Fibroblast of lung (primary cell): ENCODE data around the gene PDE4D. TPM values are rescaled to one million over a fixed set of nuclear protein-coding genes. Genes with fewer than 3 reads are reported as not detected.

Experiments used
- DNase-seq, 2 donors: peaks; one replicate each; pipeline versions ENCODE4 v3.0.0 to v3.0.0-alpha.2; 2010; ENCODE audit warnings: low read depth in 2 of 2
- H2AFZ ChIP-seq: 2 replicates; pipeline ENCODE4 v1.5.1; 2012; ENCODE audit warnings: low read length, control low read depth, inconsistent platforms
- H3K27ac ChIP-seq: 2 replicates; pipeline ENCODE4 v1.5.1; 2011; ENCODE audit warnings: low read length, control low read depth; ENCODE audit not compliant: insufficient read depth
- H3K27me3 ChIP-seq: 2 replicates; pipeline ENCODE4 v1.5.1; 2011; ENCODE audit warnings: mild to moderate bottlenecking, low read length; ENCODE audit not compliant: control insufficient read depth, insufficient read depth
- H3K36me3 ChIP-seq: 2 replicates; pipeline ENCODE4 v1.5.1; 2011; ENCODE audit warnings: low read length; ENCODE audit not compliant: control insufficient read depth, insufficient read depth
- H3K4me1 ChIP-seq: 2 replicates; pipeline ENCODE4 v1.5.1; 2011; ENCODE audit warnings: low read length; ENCODE audit not compliant: control insufficient read depth, insufficient read depth; ENCODE audit errors: extremely low read depth
- H3K4me2 ChIP-seq: 2 replicates; pipeline ENCODE4 v1.5.1; 2011; ENCODE audit warnings: low read length, control low read depth; ENCODE audit not compliant: insufficient read depth; ENCODE audit errors: extremely low read depth
- H3K4me3 ChIP-seq, 4 experiments: fragments of 200-600 bp in 1 of 4; sonication (generic) in 1 of 4; replicated peaks in 1 of 4; 2 replicates each; pipeline ENCODE4 v1.5.1; 2011 to 2016; ENCODE audit warnings: low read length in 4 of 4, low read depth in 3 of 4, mild to moderate bottlenecking in 3 of 4, control low read depth in 2 of 4, inconsistent platforms in 1 of 4, mixed read lengths in 1 of 4; ENCODE audit not compliant: insufficient read depth in 1 of 4; ENCODE audit errors: control extremely low read depth in 1 of 4
- H3K79me2 ChIP-seq: 2 replicates; pipeline ENCODE4 v1.5.1; 2012; ENCODE audit warnings: mild to moderate bottlenecking, low read length, inconsistent platforms; ENCODE audit not compliant: control insufficient read depth, insufficient read depth
- H3K9ac ChIP-seq: 2 replicates; pipeline ENCODE4 v1.5.1; 2011; ENCODE audit warnings: mild to moderate bottlenecking, low read length, control low read depth; ENCODE audit not compliant: insufficient read depth
- H3K9me3 ChIP-seq: 2 replicates; pipeline ENCODE4 v1.5.1; 2012; ENCODE audit warnings: low read depth, low read length; ENCODE audit not compliant: control insufficient read depth, insufficient read depth
- H4K20me1 ChIP-seq: 2 replicates; pipeline ENCODE4 v1.5.1; 2011; ENCODE audit warnings: low read length; ENCODE audit not compliant: control insufficient read depth, insufficient read depth; ENCODE audit errors: extremely low read depth
- EZH2 ChIP-seq: IDR thresholded peaks from 2 replicates; pipeline ENCODE4 v1.5.1; 2012; ENCODE audit warnings: low read length, control low read depth, mild to moderate bottlenecking; ENCODE audit errors: missing control alignments
- polyA plus RNA-seq, 2 donors: library from polyadenylated mRNA; depleted of rRNA in 1 of 2; stranded (reverse) in 1 of 2; unstranded in 1 of 2; fragments of >200 nt; gene quantifications; 2 replicates each; pipeline ENCODE4 v1.2.1, GENCODE V29; 2011 to 2012; ENCODE audit warnings: missing spikeins in 1 of 2
- total RNA-seq: library from RNA; depleted of rRNA; stranded (reverse); fragments of >200 nt; gene quantifications from 2 replicates; pipeline ENCODE4 v1.2.1, GENCODE V29; 2014
- TF ChIP-seq, protein P1 (sequence below), 2 donors: IDR thresholded peaks in 1 of 2; conservative IDR thresholded peaks in 1 of 2; 1 replicate in 1 of 2; 2 replicates in 1 of 2; pipeline ENCODE4 v1.5.1; 2011 to 2012; ENCODE audit warnings: low read length in 2 of 2, control low read depth in 1 of 2, inconsistent platforms in 1 of 2, low read depth in 1 of 2, mild to moderate bottlenecking in 1 of 2

The PDE4D gene
- total and polyA plus RNA-seq, 2 donors (not counting 1 experiment from before 2014, with no cell fraction given): 2.1 to 8.3 TPM

- H3K4me2 ChIP-seq: no peak overlapping the region
- no peak for DNase-seq
- no peak overlapping the region for H3K27ac ChIP-seq
- H3K79me2 ChIP-seq: no peaks in the 10 kb centered on the region
- no peaks in the 10 kb centered on the region for H3K27me3 ChIP-seq
- no peaks in the 10 kb centered on the region for H3K9me3 ChIP-seq
- H3K4me3 ChIP-seq: no peak overlapping the region
- TF ChIP-seq, protein P1, sequence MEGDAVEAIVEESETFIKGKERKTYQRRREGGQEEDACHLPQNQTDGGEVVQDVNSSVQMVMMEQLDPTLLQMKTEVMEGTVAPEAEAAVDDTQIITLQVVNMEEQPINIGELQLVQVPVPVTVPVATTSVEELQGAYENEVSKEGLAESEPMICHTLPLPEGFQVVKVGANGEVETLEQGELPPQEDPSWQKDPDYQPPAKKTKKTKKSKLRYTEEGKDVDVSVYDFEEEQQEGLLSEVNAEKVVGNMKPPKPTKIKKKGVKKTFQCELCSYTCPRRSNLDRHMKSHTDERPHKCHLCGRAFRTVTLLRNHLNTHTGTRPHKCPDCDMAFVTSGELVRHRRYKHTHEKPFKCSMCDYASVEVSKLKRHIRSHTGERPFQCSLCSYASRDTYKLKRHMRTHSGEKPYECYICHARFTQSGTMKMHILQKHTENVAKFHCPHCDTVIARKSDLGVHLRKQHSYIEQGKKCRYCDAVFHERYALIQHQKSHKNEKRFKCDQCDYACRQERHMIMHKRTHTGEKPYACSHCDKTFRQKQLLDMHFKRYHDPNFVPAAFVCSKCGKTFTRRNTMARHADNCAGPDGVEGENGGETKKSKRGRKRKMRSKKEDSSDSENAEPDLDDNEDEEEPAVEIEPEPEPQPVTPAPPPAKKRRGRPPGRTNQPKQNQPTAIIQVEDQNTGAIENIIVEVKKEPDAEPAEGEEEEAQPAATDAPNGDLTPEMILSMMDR (conservative IDR thresholded peaks at IDR 0.05 in 1 of 2, IDR thresholded peaks at IDR 0.05 in 1 of 2; ENCODE audit: low read depth in 1 of 2, low read length in 2 of 2): no peak
- no peak for TF ChIP-seq EZH2
- no peaks in the 10 kb centered on the region for H4K20me1 ChIP-seq
- H2AFZ ChIP-seq: no peak overlapping the region
- H3K9ac ChIP-seq: no peak overlapping the region
- no peaks in the 10 kb centered on the region for H3K4me1 ChIP-seq
- no peaks in the 10 kb centered on the region for H3K36me3 ChIP-seq
These were observed 277.1 kb downstream of the PDE4D start for GRCh38 chr5:59616413-59616812.

DNA sequence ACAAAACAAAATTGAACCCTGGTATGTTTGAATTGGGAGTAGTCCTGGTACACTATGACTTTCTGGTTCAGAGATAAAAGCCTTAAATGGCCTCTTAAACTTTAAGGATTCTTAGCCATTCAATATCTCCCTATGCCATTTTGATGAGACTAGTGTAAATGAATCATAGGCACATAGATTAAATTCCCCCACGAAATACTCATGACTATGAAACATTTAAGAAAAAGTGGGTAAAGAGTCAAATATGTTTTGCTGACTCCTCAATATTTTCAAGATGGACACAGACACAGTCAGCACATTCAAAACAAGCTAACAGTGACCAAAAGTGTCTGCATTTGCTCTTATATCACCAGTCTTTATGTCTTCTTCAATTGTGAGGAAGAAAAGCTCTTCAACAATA, 278.3 kb downstream of the PDE4D start:
- H3K79me2 ChIP-seq: no peaks in the 10 kb centered on the region
- no peak overlapping the region for H3K4me3 ChIP-seq
- no peaks in the 10 kb centered on the region for H4K20me1 ChIP-seq
- no peak overlapping the region for H2AFZ ChIP-seq
- no peaks in the 10 kb centered on the region for H3K9me3 ChIP-seq
- H3K4me1 ChIP-seq: no peaks in the 10 kb centered on the region
- DNase-seq: peak; percentile 59 to 67
- H3K36me3 ChIP-seq: no peaks in the 10 kb centered on the region
- no peak overlapping the region for H3K9ac ChIP-seq
- TF ChIP-seq EZH2: no peak
- TF ChIP-seq, protein P1 (conservative IDR thresholded peaks at IDR 0.05 in 1 of 2, IDR thresholded peaks at IDR 0.05 in 1 of 2; ENCODE audit: low read depth in 1 of 2, low read length in 2 of 2): no peak
- no peak overlapping the region for H3K27ac ChIP-seq
- no peaks in the 10 kb centered on the region for H3K27me3 ChIP-seq
- H3K4me2 ChIP-seq: no peak overlapping the region

GRCh38 chr5:59609501-59610265, 283.8 kb downstream of the PDE4D start:
- H3K36me3 ChIP-seq: no peaks in the 10 kb centered on the region
- H3K27me3 ChIP-seq: no peaks in the 10 kb centered on the region
- peak; percentile 11 to 56 for DNase-seq
- H3K9ac ChIP-seq: no peak overlapping the region
- H3K79me2 ChIP-seq: no peaks in the 10 kb centered on the region
- no peak overlapping the region for H3K4me3 ChIP-seq
- no peaks in the 10 kb centered on the region for H3K4me1 ChIP-seq
- no peak for TF ChIP-seq EZH2
- TF ChIP-seq, protein P1 (conservative IDR thresholded peaks at IDR 0.05 in 1 of 2, IDR thresholded peaks at IDR 0.05 in 1 of 2; ENCODE audit: low read depth in 1 of 2, low read length in 2 of 2): no peak
- H3K27ac ChIP-seq: no peak overlapping the region
- no peak overlapping the region for H3K4me2 ChIP-seq
- H4K20me1 ChIP-seq: no peaks in the 10 kb centered on the region
- H2AFZ ChIP-seq: no peak overlapping the region
- no peaks in the 10 kb centered on the region for H3K9me3 ChIP-seq
